Kidney epithelial cell (primary cell): ENCODE results near the gene TEF. TPM values are rescaled to one million over a fixed set of nuclear protein-coding genes. Genes with fewer than 3 reads are reported as not detected.

Source experiments
- DNase-seq: peaks from one replicate; pipeline ENCODE4 v3.0.0-alpha.2; 2010; ENCODE audit warnings: low read depth
- H3K27me3 ChIP-seq: 2 replicates; pipeline ENCODE4 v1.6.0; 2011; ENCODE audit warnings: low read length; ENCODE audit not compliant: control insufficient read depth, insufficient read depth
- H3K36me3 ChIP-seq: 2 replicates; pipeline ENCODE4 v1.5.1; 2011; ENCODE audit warnings: low read length; ENCODE audit not compliant: control insufficient read depth, insufficient read depth
- H3K4me3 ChIP-seq: 2 replicates; pipeline ENCODE4 v1.5.1; 2011; ENCODE audit warnings: low read depth, mild to moderate bottlenecking, control low read depth, low read length
- total RNA-seq: library from RNA; depleted of rRNA; stranded (reverse); fragments of >200 nt; gene quantifications from 2 replicates; pipeline ENCODE4 v1.2.3, GENCODE V29; 2015
- TF ChIP-seq, protein P1 (sequence below): IDR thresholded peaks from 2 replicates; pipeline ENCODE4 v1.5.1; 2011; ENCODE audit warnings: mild to moderate bottlenecking, moderate library complexity, low read length, control low read depth, inconsistent platforms; ENCODE audit not compliant: insufficient read depth, poor library complexity, severe bottlenecking

Gene TEF
- total RNA-seq, 1 donor from 2014 or later = 4.0 TPM

DNA sequence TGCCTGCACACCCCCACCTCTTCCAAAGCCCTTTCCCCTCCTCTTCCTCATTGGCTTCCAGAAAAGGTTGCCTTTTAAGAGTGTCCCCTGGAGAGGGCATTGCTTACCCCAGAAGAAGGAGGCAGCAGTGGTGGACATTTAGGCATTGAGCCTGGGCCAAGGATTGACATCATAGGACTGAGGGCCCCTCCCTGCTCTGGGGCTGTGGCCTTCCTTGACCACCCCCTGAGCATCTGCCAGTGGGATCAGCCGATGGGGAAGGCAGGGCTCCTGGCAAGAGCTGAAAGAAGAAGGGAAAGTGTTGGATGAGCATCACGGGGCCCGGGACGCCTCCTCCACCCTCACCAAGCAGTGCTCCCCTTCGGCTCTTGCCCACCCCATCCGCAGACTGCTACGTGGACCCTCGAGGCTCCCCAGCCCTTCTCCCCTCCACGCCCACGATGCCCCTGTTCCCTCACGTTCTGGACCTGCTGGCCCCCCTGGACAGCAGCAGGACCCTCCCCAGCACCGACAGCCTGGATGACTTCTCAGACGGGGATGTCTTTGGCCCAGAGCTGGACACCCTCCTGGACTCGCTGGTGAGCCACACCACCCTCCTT, 43.0 kb upstream of the TEF start:
- H3K27me3 ChIP-seq = no peaks in the 10 kb centered on the region
- TF ChIP-seq, protein P1, sequence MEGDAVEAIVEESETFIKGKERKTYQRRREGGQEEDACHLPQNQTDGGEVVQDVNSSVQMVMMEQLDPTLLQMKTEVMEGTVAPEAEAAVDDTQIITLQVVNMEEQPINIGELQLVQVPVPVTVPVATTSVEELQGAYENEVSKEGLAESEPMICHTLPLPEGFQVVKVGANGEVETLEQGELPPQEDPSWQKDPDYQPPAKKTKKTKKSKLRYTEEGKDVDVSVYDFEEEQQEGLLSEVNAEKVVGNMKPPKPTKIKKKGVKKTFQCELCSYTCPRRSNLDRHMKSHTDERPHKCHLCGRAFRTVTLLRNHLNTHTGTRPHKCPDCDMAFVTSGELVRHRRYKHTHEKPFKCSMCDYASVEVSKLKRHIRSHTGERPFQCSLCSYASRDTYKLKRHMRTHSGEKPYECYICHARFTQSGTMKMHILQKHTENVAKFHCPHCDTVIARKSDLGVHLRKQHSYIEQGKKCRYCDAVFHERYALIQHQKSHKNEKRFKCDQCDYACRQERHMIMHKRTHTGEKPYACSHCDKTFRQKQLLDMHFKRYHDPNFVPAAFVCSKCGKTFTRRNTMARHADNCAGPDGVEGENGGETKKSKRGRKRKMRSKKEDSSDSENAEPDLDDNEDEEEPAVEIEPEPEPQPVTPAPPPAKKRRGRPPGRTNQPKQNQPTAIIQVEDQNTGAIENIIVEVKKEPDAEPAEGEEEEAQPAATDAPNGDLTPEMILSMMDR = no peak
- no peak for DNase-seq
- H3K36me3 ChIP-seq = peaks cover 2% of the 10 kb centered on the region
- H3K4me3 ChIP-seq = no peak overlapping the region

DNA sequence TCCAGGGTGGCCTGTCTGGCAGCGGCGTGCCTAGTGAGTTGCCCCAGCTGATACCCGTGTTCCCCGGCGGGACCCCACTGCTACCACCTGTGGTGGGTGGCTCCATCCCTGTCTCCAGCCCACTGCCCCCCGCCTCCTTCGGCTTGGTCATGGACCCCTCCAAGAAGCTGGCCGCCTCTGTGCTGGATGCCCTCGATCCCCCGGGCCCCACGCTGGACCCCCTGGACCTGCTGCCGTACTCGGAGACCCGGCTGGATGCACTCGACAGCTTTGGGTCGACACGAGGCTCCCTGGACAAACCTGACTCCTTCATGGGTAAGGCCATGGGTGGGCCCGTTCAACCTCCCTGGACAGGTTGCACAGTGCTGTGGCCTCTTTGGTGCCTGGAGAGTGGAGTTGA, 41.9 kb upstream of the TEF start:
- TF ChIP-seq, protein P1 = no peak
- H3K4me3 ChIP-seq = no peak overlapping the region
- no peaks in the 10 kb centered on the region for H3K27me3 ChIP-seq
- peaks cover 5% of the 10 kb centered on the region for H3K36me3 ChIP-seq
- no peak for DNase-seq

DNA sequence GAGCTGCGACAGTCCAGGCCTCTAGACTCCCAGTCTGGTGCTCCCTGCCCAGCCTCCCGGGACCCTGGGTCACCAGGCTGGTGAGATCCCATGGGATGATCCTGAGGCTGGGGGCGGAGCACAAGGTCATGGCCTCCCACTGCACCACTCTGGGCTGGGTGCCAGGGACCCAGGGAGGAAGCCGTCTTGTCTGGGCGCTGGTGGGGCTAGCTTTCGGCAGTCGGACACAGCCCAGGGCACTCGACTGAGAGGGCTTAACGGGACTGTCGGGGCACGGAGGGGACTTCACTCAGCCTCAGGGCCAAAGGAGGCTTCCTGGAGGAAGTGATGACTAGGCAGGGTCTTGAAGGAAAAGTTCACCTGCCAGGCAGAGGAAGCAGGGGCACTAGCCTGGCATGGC, 41.4 kb upstream of the TEF start:
- Histone ChIP-seq H3K36me3 (peaks cover 5% of the 10 kb centered on the region), H3K4me3 (no peak overlapping the region), H3K27me3 (no peaks in the 10 kb centered on the region)
- no peak for DNase-seq
- TF ChIP-seq, protein P1 = no peak

DNA sequence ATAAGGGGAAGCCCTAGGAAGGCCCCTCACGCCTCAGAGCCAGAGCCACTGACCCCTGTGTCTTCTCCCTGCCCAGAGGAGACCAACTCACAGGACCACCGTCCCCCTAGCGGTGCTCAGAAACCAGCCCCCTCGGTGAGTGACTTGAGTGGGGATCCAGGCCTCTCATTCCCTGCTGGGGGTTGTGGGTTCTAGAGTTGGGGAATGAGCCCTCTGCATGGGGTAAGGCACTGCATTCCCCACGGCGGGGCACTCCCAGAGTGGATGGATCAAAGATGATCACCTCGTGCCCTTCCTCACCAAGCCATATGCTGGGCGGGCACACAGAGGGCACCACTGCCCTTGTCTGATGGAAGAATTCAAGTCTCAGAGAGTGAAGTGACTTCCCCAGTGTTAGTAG, 40.7 kb upstream of the TEF start:
- peaks cover 5% of the 10 kb centered on the region for H3K36me3 ChIP-seq
- TF ChIP-seq, protein P1 = no peak
- DNase-seq = no peak
- no peak overlapping the region for H3K4me3 ChIP-seq
- H3K27me3 ChIP-seq = no peaks in the 10 kb centered on the region

DNA sequence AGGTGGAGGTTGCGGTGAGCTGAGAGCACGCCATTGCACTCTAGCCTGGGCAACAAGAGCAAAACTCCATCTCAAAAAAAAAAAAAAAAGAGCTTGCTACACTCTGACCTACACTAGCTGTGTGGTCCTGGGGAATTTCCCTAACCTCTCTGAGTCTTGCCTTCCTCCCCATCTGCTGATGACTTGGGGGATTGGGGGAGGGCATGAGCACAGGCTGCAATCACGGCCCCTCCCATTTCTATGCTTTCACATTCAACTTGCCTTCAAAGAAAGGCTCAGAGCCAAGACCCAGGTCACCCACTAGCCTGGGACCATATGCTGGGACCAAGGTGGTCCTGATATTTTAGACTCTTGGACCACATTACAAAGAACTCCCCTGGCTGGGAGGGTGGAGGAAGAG, 39.8 kb upstream of the TEF start:
- TF ChIP-seq, protein P1 = no peak
- Histone ChIP-seq H3K36me3 (peaks cover 5% of the 10 kb centered on the region), H3K27me3 (no peaks in the 10 kb centered on the region), H3K4me3 (no peak overlapping the region)
- no peak for DNase-seq

DNA sequence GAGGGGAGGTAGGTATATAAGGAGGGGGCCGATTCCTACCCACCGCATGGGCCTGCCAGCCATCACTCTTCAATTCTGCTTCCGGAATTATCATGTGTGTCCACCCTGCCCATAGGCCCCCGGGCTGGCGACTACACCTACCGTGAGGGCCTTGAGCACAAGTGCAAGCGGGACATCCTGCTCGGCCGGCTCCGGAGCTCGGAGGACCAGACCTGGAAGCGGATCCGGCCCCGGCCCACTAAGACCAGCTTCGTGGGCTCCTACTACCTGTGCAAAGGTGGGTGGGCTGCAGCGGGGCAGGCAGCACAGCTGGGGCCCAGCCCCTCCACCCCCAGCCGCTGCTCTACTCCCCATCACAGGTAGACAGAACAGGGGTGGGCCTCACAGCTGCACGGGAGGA, 38.4 kb upstream of the TEF start:
- TF ChIP-seq, protein P1 = no peak
- Histone ChIP-seq H3K36me3 (peaks cover 5% of the 10 kb centered on the region), H3K4me3 (no peak overlapping the region), H3K27me3 (no peaks in the 10 kb centered on the region)
- no peak for DNase-seq
